Neural progenitor cell (in vitro differentiated cells): ENCODE results near the gene HSD3B7. TPM values are rescaled to one million over a fixed set of nuclear protein-coding genes. Genes with fewer than 3 reads are reported as not detected.

Source experiments
- DNase-seq: peaks from one replicate; pipeline ENCODE4 v3.0.0-alpha.2; 2016; ENCODE audit warnings: low spot score
- H2AFZ ChIP-seq: fragments of 200-600 bp; sonication (generic); replicated peaks from 2 replicates; pipeline ENCODE4 v1.6.1; 2016; ENCODE audit warnings: antibody characterized with exemption
- H3F3A ChIP-seq: fragments of 200-600 bp; sonication (generic); 2 replicates; pipeline ENCODE4 v1.6.1; 2016; ENCODE audit warnings: antibody characterized with exemption, low read depth
- H3K27ac ChIP-seq: fragments of 200-600 bp; sonication (generic); 2 replicates; pipeline ENCODE4 v1.5.1; 2016; ENCODE audit warnings: mild to moderate bottlenecking
- H3K27me3 ChIP-seq: fragments of 200-600 bp; sonication (generic); 2 replicates; pipeline ENCODE4 v1.6.1; 2016; ENCODE audit warnings: mild to moderate bottlenecking, moderate library complexity
- H3K36me3 ChIP-seq: fragments of 200-600 bp; sonication (generic); 2 replicates; pipeline ENCODE4 v1.5.1; 2016
- H3K4me1 ChIP-seq: fragments of 200-600 bp; sonication (generic); 2 replicates; pipeline ENCODE4 v1.6.1; 2016; ENCODE audit warnings: mixed run types
- H3K4me2 ChIP-seq: fragments of 200-600 bp; sonication (generic); 2 replicates; pipeline ENCODE4 v1.6.1; 2016
- H3K4me3 ChIP-seq: fragments of 200-600 bp; sonication (generic); 2 replicates; pipeline ENCODE4 v1.5.1; 2016
- H3K79me2 ChIP-seq: fragments of 200-600 bp; sonication (generic); 2 replicates; pipeline ENCODE4 v1.6.1; 2016; ENCODE audit warnings: low read depth
- H3K9ac ChIP-seq: fragments of 200-600 bp; sonication (generic); 2 replicates; pipeline ENCODE4 v1.6.1; 2016
- H3K9me3 ChIP-seq: fragments of 200-600 bp; sonication (generic); 2 replicates; pipeline ENCODE4 v1.5.1; 2016; ENCODE audit warnings: low read depth
- H4K20me1 ChIP-seq: fragments of 200-600 bp; sonication (generic); 2 replicates; pipeline ENCODE4 v1.6.1; 2016; ENCODE audit warnings: low read depth
- H3K27ac Mint-ChIP-seq: 3 replicates; pipeline ENCODE4 v1.8.0; 2021; ENCODE audit warnings: mixed read lengths
- H3K27me3 Mint-ChIP-seq: 2 replicates; pipeline ENCODE4 v1.8.0; 2022; ENCODE audit warnings: low read depth, mild to moderate bottlenecking, inconsistent platforms, moderate library complexity, mixed read lengths; ENCODE audit not compliant: insufficient read depth
- H3K36me3 Mint-ChIP-seq: 3 replicates; pipeline ENCODE4 v1.8.0; 2021; ENCODE audit warnings: mixed read lengths
- H3K4me1 Mint-ChIP-seq: 3 replicates; pipeline ENCODE4 v1.8.0; 2021; ENCODE audit warnings: mixed read lengths
- H3K4me3 Mint-ChIP-seq: 3 replicates; pipeline ENCODE4 v1.8.0; 2021; ENCODE audit warnings: mild to moderate bottlenecking, moderate library complexity, mixed read lengths
- H3K9me3 Mint-ChIP-seq: 3 replicates; pipeline ENCODE4 v1.8.0; 2020; ENCODE audit warnings: mixed read lengths
- EZH2 ChIP-seq: fragments of 200-600 bp; sonication (generic); IDR thresholded peaks from 2 replicates; pipeline ENCODE4 v1.6.1; 2017; ENCODE audit warnings: antibody characterized with exemption, mild to moderate bottlenecking, moderate library complexity
- EZH2phosphoT487 ChIP-seq: fragments of 200-600 bp; sonication (generic); IDR thresholded peaks from 2 replicates; pipeline ENCODE4 v1.6.1; 2017; ENCODE audit warnings: antibody characterized with exemption
- small RNA-seq: library from RNA; depleted of rRNA; stranded (forward); fragments of <200 nt; gene quantifications from one replicate; pipeline ENCODE3, GENCODE V24; 2015
- total RNA-seq: library from RNA; depleted of rRNA; stranded (reverse); fragments of >200 nt; gene quantifications from 2 replicates; pipeline ENCODE4 v1.2.3, GENCODE V29; 2015; ENCODE audit warnings: low replicate concordance
- TF ChIP-seq, protein P1 (sequence below): fragments of 200-600 bp; sonication (generic); IDR thresholded peaks from 2 replicates; pipeline ENCODE4 v1.5.1; 2017; ENCODE audit warnings: antibody characterized with exemption, mild to moderate bottlenecking

HSD3B7 gene
- total RNA-seq, 1 donor from 2014 or later, result 1.4 TPM

DNA sequence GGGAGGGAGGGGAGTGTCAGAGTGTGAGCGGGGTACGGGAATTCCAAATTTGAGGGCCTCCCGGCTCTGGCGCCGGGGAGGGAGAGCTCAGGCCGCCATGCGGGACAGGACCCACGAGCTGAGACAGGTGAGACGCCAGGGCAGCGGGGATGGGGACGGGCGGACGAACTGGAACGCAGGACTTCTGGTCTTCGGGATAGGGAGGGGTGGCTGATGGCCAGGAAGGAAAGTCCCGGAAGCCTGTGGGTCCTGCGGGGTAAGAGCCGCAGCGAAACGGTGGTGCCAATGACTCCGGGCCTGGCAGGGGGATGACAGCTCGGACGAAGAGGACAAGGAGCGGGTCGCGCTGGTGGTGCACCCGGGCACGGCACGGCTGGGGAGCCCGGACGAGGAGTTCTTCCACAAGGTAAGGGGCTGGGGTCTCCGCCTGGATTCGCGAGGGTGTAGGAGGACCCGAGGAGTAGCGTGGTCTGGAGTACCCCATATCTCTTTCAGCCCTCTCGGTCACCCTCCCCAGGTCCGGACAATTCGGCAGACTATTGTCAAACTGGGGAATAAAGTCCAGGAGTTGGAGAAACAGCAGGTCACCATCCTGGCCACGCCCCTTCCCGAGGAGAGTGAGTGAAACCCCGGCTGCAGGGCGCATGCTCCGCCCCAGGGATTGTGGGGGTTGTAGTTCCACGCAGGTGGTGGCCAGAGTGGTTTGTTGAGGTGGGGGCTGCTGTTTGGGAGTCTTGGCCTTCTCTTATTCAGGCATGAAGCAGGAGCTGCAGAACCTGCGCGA lies 48.9 kb downstream of the HSD3B7 start:
- no peaks in the 10 kb centered on the region for H3K36me3 Mint-ChIP-seq
- DNase-seq, result peak; percentile 94
- H3K9ac ChIP-seq, result no peak overlapping the region
- H3K4me3 Mint-ChIP-seq, result peak overlapping the region; percentile 95
- no peaks in the 10 kb centered on the region for H3K9me3 ChIP-seq
- peaks cover 14% of the 10 kb centered on the region for H3K4me1 Mint-ChIP-seq
- H3K27me3 ChIP-seq, result no peaks in the 10 kb centered on the region
- no peaks in the 10 kb centered on the region for H3K9me3 Mint-ChIP-seq
- no peak for TF ChIP-seq EZH2
- TF ChIP-seq, protein P1, sequence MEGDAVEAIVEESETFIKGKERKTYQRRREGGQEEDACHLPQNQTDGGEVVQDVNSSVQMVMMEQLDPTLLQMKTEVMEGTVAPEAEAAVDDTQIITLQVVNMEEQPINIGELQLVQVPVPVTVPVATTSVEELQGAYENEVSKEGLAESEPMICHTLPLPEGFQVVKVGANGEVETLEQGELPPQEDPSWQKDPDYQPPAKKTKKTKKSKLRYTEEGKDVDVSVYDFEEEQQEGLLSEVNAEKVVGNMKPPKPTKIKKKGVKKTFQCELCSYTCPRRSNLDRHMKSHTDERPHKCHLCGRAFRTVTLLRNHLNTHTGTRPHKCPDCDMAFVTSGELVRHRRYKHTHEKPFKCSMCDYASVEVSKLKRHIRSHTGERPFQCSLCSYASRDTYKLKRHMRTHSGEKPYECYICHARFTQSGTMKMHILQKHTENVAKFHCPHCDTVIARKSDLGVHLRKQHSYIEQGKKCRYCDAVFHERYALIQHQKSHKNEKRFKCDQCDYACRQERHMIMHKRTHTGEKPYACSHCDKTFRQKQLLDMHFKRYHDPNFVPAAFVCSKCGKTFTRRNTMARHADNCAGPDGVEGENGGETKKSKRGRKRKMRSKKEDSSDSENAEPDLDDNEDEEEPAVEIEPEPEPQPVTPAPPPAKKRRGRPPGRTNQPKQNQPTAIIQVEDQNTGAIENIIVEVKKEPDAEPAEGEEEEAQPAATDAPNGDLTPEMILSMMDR, result no peak
- no peak for TF ChIP-seq EZH2phosphoT487
- H3K27ac ChIP-seq, result no peak overlapping the region
- H3K4me2 ChIP-seq, result peak overlapping the region; percentile 90
- no peaks in the 10 kb centered on the region for H4K20me1 ChIP-seq
- H3K36me3 ChIP-seq, result no peaks in the 10 kb centered on the region
- H3F3A ChIP-seq, result peaks cover 13% of the 10 kb centered on the region
- H3K27ac Mint-ChIP-seq, result no peak overlapping the region
- H2AFZ ChIP-seq, result peak overlapping the region; percentile 83
- peak overlapping the region; percentile 91 for H3K4me3 ChIP-seq
- no peaks in the 10 kb centered on the region for H3K79me2 ChIP-seq
- peaks cover 6% of the 10 kb centered on the region for H3K4me1 ChIP-seq
- H3K27me3 Mint-ChIP-seq, result peaks cover 2% of the 10 kb centered on the region

DNA sequence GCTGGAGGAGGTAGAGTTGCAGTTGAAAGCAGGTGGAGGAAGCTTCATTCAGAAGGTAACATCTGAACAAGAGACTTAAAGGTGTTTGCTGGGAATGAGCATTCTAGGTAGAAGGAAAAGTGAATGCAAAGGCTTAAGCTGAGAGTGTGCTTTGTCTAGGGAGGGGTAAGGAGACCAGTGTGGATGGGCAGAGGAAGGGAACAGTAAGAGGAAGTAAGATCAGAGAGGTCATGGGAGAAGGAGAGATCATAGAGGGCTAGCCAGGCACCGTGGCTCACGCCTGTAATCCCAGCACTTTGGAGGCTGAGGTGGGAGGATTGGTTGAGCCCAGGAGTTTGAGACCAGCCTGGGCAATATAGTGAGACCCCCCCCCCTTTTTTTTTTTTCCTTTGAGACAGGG lies 51.7 kb downstream of the HSD3B7 start:
- Mint-ChIP-seq H3K4me3 (no peak overlapping the region), H3K36me3 (peaks cover 3% of the 10 kb centered on the region), H3K27ac (no peak overlapping the region), H3K9me3 (no peaks in the 10 kb centered on the region), H3K27me3 (peaks cover 2% of the 10 kb centered on the region), H3K4me1 (peaks cover 10% of the 10 kb centered on the region)
- H3K9ac ChIP-seq, result no peak overlapping the region
- H4K20me1 ChIP-seq, result no peaks in the 10 kb centered on the region
- no peak overlapping the region for H3K4me2 ChIP-seq
- no peaks in the 10 kb centered on the region for H3K36me3 ChIP-seq
- no peaks in the 10 kb centered on the region for H3K79me2 ChIP-seq
- H3K4me1 ChIP-seq, result peaks cover 6% of the 10 kb centered on the region
- H3K27me3 ChIP-seq, result no peaks in the 10 kb centered on the region
- DNase-seq, result no peak
- no peak overlapping the region for H3K4me3 ChIP-seq
- TF ChIP-seq EZH2, result no peak
- no peak for TF ChIP-seq EZH2phosphoT487
- TF ChIP-seq, protein P1, result no peak
- no peak overlapping the region for H3K27ac ChIP-seq
- H3F3A ChIP-seq, result peaks cover 13% of the 10 kb centered on the region
- no peak overlapping the region for H2AFZ ChIP-seq
- H3K9me3 ChIP-seq, result no peaks in the 10 kb centered on the region

Small RNA genes lying within 50 kb of the gene (small RNA-seq; reads per million reads assigned to genes)
- gene AC135048.1, result not detected

Other genes starting within 250 kb of the HSD3B7 start
- gene PHKG2, start 236.8 kb upstream of the HSD3B7 start, total RNA-seq, result 20.2 and 31.4 TPM in 2 replicates
- 0.56 and 8.0 TPM in 2 replicates for gene CFAP119, start 223.1 kb upstream of the HSD3B7 start, total RNA-seq
- 45.6 and 77.3 TPM in 2 replicates for gene RNF40, start 222.9 kb upstream of the HSD3B7 start, total RNA-seq
- gene ZNF629, start 198.0 kb upstream of the HSD3B7 start, total RNA-seq, result 13.7 and 24.5 TPM in 2 replicates
- 18.3 and 32.1 TPM in 2 replicates for gene BCL7C, start 91.1 kb upstream of the HSD3B7 start, total RNA-seq
- 0.39 and 1.5 TPM in 2 replicates for gene CTF1, start 88.6 kb upstream of the HSD3B7 start, total RNA-seq
- gene FBXL19, start 61.6 kb upstream of the HSD3B7 start, total RNA-seq, result 9.2 and 76.7 TPM in 2 replicates
- 10.2 and 20.1 TPM in 2 replicates for gene ORAI3, start 36.1 kb upstream of the HSD3B7 start, total RNA-seq
- 3.2 and 5.8 TPM in 2 replicates for gene SETD1A, start 27.5 kb upstream of the HSD3B7 start, total RNA-seq
- 6.6 and 7.3 TPM in 2 replicates for gene STX1B, start 25.4 kb downstream of the HSD3B7 start, total RNA-seq
- gene STX4, start 48.4 kb downstream of the HSD3B7 start, total RNA-seq, result 6.6 and 13.3 TPM in 2 replicates
- gene ZNF668, start 89.0 kb downstream of the HSD3B7 start, total RNA-seq, result 3.7 and 14.7 TPM in 2 replicates
- 7.5 and 31.2 TPM in 2 replicates for gene ZNF646, start 89.2 kb downstream of the HSD3B7 start, total RNA-seq
- 2.3 and 7.7 TPM in 2 replicates for gene PRSS53, start 103.7 kb downstream of the HSD3B7 start, total RNA-seq
- 95.9 and 137 TPM in 2 replicates for gene VKORC1, start 109.6 kb downstream of the HSD3B7 start, total RNA-seq
- 19.8 and 38.1 TPM in 2 replicates for gene BCKDK, start 123.2 kb downstream of the HSD3B7 start, total RNA-seq
- gene KAT8, start 132.5 kb downstream of the HSD3B7 start, total RNA-seq, result 59.7 and 71.7 TPM in 2 replicates
- 2.7 and 17.6 TPM in 2 replicates for gene PRSS8, start 150.5 kb downstream of the HSD3B7 start, total RNA-seq
- gene PRSS36, start 164.9 kb downstream of the HSD3B7 start, total RNA-seq, result 0.30 and 0.68 TPM in 2 replicates
- 81.7 and 127 TPM in 2 replicates for gene FUS, start 194.9 kb downstream of the HSD3B7 start, total RNA-seq
- 0.81 TPM in 1 of 2 replicates, not detected in the other for gene PYCARD, start 217.6 kb downstream of the HSD3B7 start, total RNA-seq
- gene TRIM72, start 228.9 kb downstream of the HSD3B7 start, total RNA-seq, result 0.07 TPM in 1 of 2 replicates, not detected in the other
- not detected in 2 replicates for gene PYDC1, start 231.9 kb downstream of the HSD3B7 start, total RNA-seq